ENCODE measurements around the gene FLCN.

DNA sequence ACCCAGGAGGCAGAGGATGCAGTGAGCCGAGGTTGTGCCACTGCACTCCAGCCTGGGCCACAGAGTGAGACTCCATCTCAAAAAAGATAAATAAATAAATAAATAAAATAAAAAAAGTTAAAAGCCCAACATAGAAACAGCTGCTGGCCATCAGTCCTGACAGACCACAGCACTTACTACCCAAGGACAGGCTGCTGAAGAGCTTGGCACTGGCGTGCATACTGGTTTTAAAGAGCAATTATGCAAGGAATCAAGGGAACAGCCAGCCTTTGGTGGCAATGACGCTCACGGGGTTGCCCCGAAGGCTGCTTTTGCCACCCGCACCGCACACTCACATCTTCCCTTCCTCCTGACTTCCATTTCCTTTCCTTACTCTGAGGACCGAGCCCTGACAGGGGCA is 35.1 kb downstream of the FLCN start:
- TF ChIP-seq, protein P1, sequence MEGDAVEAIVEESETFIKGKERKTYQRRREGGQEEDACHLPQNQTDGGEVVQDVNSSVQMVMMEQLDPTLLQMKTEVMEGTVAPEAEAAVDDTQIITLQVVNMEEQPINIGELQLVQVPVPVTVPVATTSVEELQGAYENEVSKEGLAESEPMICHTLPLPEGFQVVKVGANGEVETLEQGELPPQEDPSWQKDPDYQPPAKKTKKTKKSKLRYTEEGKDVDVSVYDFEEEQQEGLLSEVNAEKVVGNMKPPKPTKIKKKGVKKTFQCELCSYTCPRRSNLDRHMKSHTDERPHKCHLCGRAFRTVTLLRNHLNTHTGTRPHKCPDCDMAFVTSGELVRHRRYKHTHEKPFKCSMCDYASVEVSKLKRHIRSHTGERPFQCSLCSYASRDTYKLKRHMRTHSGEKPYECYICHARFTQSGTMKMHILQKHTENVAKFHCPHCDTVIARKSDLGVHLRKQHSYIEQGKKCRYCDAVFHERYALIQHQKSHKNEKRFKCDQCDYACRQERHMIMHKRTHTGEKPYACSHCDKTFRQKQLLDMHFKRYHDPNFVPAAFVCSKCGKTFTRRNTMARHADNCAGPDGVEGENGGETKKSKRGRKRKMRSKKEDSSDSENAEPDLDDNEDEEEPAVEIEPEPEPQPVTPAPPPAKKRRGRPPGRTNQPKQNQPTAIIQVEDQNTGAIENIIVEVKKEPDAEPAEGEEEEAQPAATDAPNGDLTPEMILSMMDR (IDR thresholded peaks at IDR 0.05), result no peak
- TF ChIP-seq POLR2A (IDR thresholded peaks at IDR 0.05), result no peak

Measured in adrenal gland (tissue), 5 donors.